ENCODE measurements around the gene PPP3CA. TPM values are rescaled to one million over a fixed set of nuclear protein-coding genes. Genes with fewer than 3 reads are reported as not detected.

The PPP3CA gene
- total RNA-seq, 1 donor from 2014 or later, result 40.2 TPM

GRCh38 chr4:101022151-101023024, 324.9 kb downstream of the PPP3CA start:
- Histone ChIP-seq H3K9me3 (ENCODE audit: control insufficient read depth in 3 of 3, low read length in 3 of 3) (no peaks in the 10 kb centered on the region), H3K27ac (ENCODE audit: low read depth, low read length) (no peak overlapping the region), H3K4me1 (ENCODE audit: control insufficient read depth in 3 of 3, insufficient read depth in 3 of 3, low read length in 3 of 3) (peaks cover 0 to 5% (median 0%) of the 10 kb centered on the region in 3 donors), H3K36me3 (ENCODE audit: control insufficient read depth in 3 of 3, insufficient read depth in 3 of 3, low read length in 3 of 3) (peaks cover 0 to 4% (median 0%) of the 10 kb centered on the region in 3 donors), H3K4me3 (ENCODE audit: low read length in 3 of 3) (no peak overlapping the region), H3K9ac (ENCODE audit: low read depth in 1 of 3, low read length in 3 of 3) (no peak overlapping the region), H3K27me3 (ENCODE audit: control insufficient read depth in 3 of 3, insufficient read depth in 3 of 3, low read length in 3 of 3) (no peaks in the 10 kb centered on the region)

GRCh38 chr4:101020956-101021355, 326.4 kb downstream of the PPP3CA start:
- Histone ChIP-seq H3K27me3 (ENCODE audit: control insufficient read depth in 3 of 3, insufficient read depth in 3 of 3, low read length in 3 of 3) (no peaks in the 10 kb centered on the region), H3K27ac (ENCODE audit: low read depth, low read length) (no peak overlapping the region), H3K36me3 (ENCODE audit: control insufficient read depth in 3 of 3, insufficient read depth in 3 of 3, low read length in 3 of 3) (peaks cover 0 to 4% (median 0%) of the 10 kb centered on the region in 3 donors), H3K9ac (ENCODE audit: low read depth in 1 of 3, low read length in 3 of 3) (no peak overlapping the region), H3K4me1 (ENCODE audit: control insufficient read depth in 3 of 3, insufficient read depth in 3 of 3, low read length in 3 of 3) (peaks cover 0 to 5% (median 0%) of the 10 kb centered on the region in 3 donors), H3K9me3 (ENCODE audit: control insufficient read depth in 3 of 3, low read length in 3 of 3) (no peaks in the 10 kb centered on the region), H3K4me3 (ENCODE audit: low read length in 3 of 3) (no peak overlapping the region)

- Histone ChIP-seq H3K36me3 (ENCODE audit: control insufficient read depth in 3 of 3, insufficient read depth in 3 of 3, low read length in 3 of 3) (peaks cover 0 to 4% (median 0%) of the 10 kb centered on the region in 3 donors), H3K4me3 (ENCODE audit: low read length in 3 of 3) (no peak overlapping the region), H3K9me3 (ENCODE audit: control insufficient read depth in 3 of 3, low read length in 3 of 3) (no peaks in the 10 kb centered on the region), H3K4me1 (ENCODE audit: control insufficient read depth in 3 of 3, insufficient read depth in 3 of 3, low read length in 3 of 3) (peaks cover 0 to 5% (median 0%) of the 10 kb centered on the region in 3 donors), H3K27me3 (ENCODE audit: control insufficient read depth in 3 of 3, insufficient read depth in 3 of 3, low read length in 3 of 3) (no peaks in the 10 kb centered on the region), H3K9ac (ENCODE audit: low read depth in 1 of 3, low read length in 3 of 3) (no peak overlapping the region), H3K27ac (ENCODE audit: low read depth, low read length) (no peak overlapping the region)
Observed at GRCh38 chr4:101019941-101020401, 327.4 kb downstream of the PPP3CA start.

DNA sequence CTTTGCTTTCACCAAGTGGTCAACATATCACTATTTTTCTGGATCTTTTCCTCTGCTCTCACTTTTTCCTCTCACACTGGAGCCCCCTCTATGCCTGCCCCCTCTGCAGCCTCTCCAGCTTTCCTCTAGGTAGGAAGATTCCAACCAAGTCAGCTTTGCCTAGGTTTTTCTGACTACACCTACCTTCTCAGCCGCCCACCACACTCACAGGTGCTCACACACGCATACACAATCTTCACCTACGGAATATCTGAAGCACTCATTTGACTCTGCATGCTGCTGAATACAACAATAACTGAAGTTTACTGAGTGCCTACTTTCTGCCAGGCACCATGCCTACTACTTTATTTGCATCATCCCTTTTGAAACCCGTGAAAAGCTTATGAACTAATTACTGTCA, 328.0 kb downstream of the PPP3CA start:
- peaks cover 0 to 4% (median 0%) of the 10 kb centered on the region in 3 donors for H3K36me3 ChIP-seq (ENCODE audit: control insufficient read depth in 3 of 3, insufficient read depth in 3 of 3, low read length in 3 of 3)
- H3K27ac ChIP-seq (ENCODE audit: low read depth, low read length), result no peak overlapping the region
- peaks cover 0 to 5% (median 0%) of the 10 kb centered on the region in 3 donors for H3K4me1 ChIP-seq (ENCODE audit: control insufficient read depth in 3 of 3, insufficient read depth in 3 of 3, low read length in 3 of 3)
- no peak overlapping the region for H3K9ac ChIP-seq (ENCODE audit: low read depth in 1 of 3, low read length in 3 of 3)
- no peak overlapping the region for H3K4me3 ChIP-seq (ENCODE audit: low read length in 3 of 3)
- no peaks in the 10 kb centered on the region for H3K27me3 ChIP-seq (ENCODE audit: control insufficient read depth in 3 of 3, insufficient read depth in 3 of 3, low read length in 3 of 3)
- no peaks in the 10 kb centered on the region for H3K9me3 ChIP-seq (ENCODE audit: control insufficient read depth in 3 of 3, low read length in 3 of 3)

GRCh38 chr4:101018836-101019235, 328.5 kb downstream of the PPP3CA start:
- H3K9ac ChIP-seq (ENCODE audit: low read depth in 1 of 3, low read length in 3 of 3), result no peak overlapping the region
- H3K36me3 ChIP-seq (ENCODE audit: control insufficient read depth in 3 of 3, insufficient read depth in 3 of 3, low read length in 3 of 3), result peaks cover 0 to 4% (median 0%) of the 10 kb centered on the region in 3 donors
- H3K27me3 ChIP-seq (ENCODE audit: control insufficient read depth in 3 of 3, insufficient read depth in 3 of 3, low read length in 3 of 3), result no peaks in the 10 kb centered on the region
- no peak overlapping the region for H3K4me3 ChIP-seq (ENCODE audit: low read length in 3 of 3)
- no peak overlapping the region for H3K27ac ChIP-seq (ENCODE audit: low read depth, low read length)
- H3K4me1 ChIP-seq (ENCODE audit: control insufficient read depth in 3 of 3, insufficient read depth in 3 of 3, low read length in 3 of 3), result peaks cover 0 to 5% (median 0%) of the 10 kb centered on the region in 3 donors
- no peaks in the 10 kb centered on the region for H3K9me3 ChIP-seq (ENCODE audit: control insufficient read depth in 3 of 3, low read length in 3 of 3)

GRCh38 chr4:101014417-101014816, 332.9 kb downstream of the PPP3CA start:
- H3K36me3 ChIP-seq (ENCODE audit: control insufficient read depth in 3 of 3, insufficient read depth in 3 of 3, low read length in 3 of 3), result no peaks in the 10 kb centered on the region
- H3K27me3 ChIP-seq (ENCODE audit: control insufficient read depth in 3 of 3, insufficient read depth in 3 of 3, low read length in 3 of 3), result no peaks in the 10 kb centered on the region
- H3K4me3 ChIP-seq (ENCODE audit: low read length in 3 of 3), result no peak overlapping the region
- no peak overlapping the region for H3K9ac ChIP-seq (ENCODE audit: low read depth in 1 of 3, low read length in 3 of 3)
- H3K9me3 ChIP-seq (ENCODE audit: control insufficient read depth in 3 of 3, low read length in 3 of 3), result no peaks in the 10 kb centered on the region
- H3K4me1 ChIP-seq (ENCODE audit: control insufficient read depth in 3 of 3, insufficient read depth in 3 of 3, low read length in 3 of 3), result peaks cover 0 to 3% (median 0%) of the 10 kb centered on the region in 3 donors
- H3K27ac ChIP-seq (ENCODE audit: low read depth, low read length), result no peak overlapping the region

GRCh38 chr4:101010987-101011386, 336.3 kb downstream of the PPP3CA start:
- Histone ChIP-seq H3K4me1 (ENCODE audit: control insufficient read depth in 3 of 3, insufficient read depth in 3 of 3, low read length in 3 of 3) (peaks cover 0 to 3% (median 0%) of the 10 kb centered on the region in 3 donors), H3K4me3 (ENCODE audit: low read length in 3 of 3) (no peak overlapping the region), H3K9me3 (ENCODE audit: control insufficient read depth in 3 of 3, low read length in 3 of 3) (peaks cover 0 to 1% (median 0%) of the 10 kb centered on the region in 3 donors), H3K9ac (ENCODE audit: low read depth in 1 of 3, low read length in 3 of 3) (no peak overlapping the region), H3K27ac (ENCODE audit: low read depth, low read length) (no peak overlapping the region), H3K36me3 (ENCODE audit: control insufficient read depth in 3 of 3, insufficient read depth in 3 of 3, low read length in 3 of 3) (no peaks in the 10 kb centered on the region), H3K27me3 (ENCODE audit: control insufficient read depth in 3 of 3, insufficient read depth in 3 of 3, low read length in 3 of 3) (no peaks in the 10 kb centered on the region)

- Histone ChIP-seq H3K36me3 (ENCODE audit: control insufficient read depth in 3 of 3, insufficient read depth in 3 of 3, low read length in 3 of 3) (no peaks in the 10 kb centered on the region), H3K27me3 (ENCODE audit: control insufficient read depth in 3 of 3, insufficient read depth in 3 of 3, low read length in 3 of 3) (no peaks in the 10 kb centered on the region), H3K4me1 (ENCODE audit: control insufficient read depth in 3 of 3, insufficient read depth in 3 of 3, low read length in 3 of 3) (peaks cover 0 to 3% (median 0%) of the 10 kb centered on the region in 3 donors), H3K27ac (ENCODE audit: low read depth, low read length) (no peak overlapping the region), H3K9ac (ENCODE audit: low read depth in 1 of 3, low read length in 3 of 3) (no peak overlapping the region), H3K9me3 (ENCODE audit: control insufficient read depth in 3 of 3, low read length in 3 of 3) (peaks cover 0 to 2% (median 0%) of the 10 kb centered on the region in 3 donors), H3K4me3 (ENCODE audit: low read length in 3 of 3) (no peak overlapping the region)
Observed at GRCh38 chr4:101009471-101009870, 337.9 kb downstream of the PPP3CA start.

- H3K9ac ChIP-seq (ENCODE audit: low read depth in 1 of 3, low read length in 3 of 3), result no peak overlapping the region
- H3K36me3 ChIP-seq (ENCODE audit: control insufficient read depth in 3 of 3, insufficient read depth in 3 of 3, low read length in 3 of 3), result no peaks in the 10 kb centered on the region
- H3K4me1 ChIP-seq (ENCODE audit: control insufficient read depth in 3 of 3, insufficient read depth in 3 of 3, low read length in 3 of 3), result peaks cover 0 to 3% (median 0%) of the 10 kb centered on the region in 3 donors
- no peak overlapping the region for H3K27ac ChIP-seq (ENCODE audit: low read depth, low read length)
- no peak overlapping the region for H3K4me3 ChIP-seq (ENCODE audit: low read length in 3 of 3)
- no peaks in the 10 kb centered on the region for H3K27me3 ChIP-seq (ENCODE audit: control insufficient read depth in 3 of 3, insufficient read depth in 3 of 3, low read length in 3 of 3)
- H3K9me3 ChIP-seq (ENCODE audit: control insufficient read depth in 3 of 3, low read length in 3 of 3), result peaks cover 0 to 2% (median 0%) of the 10 kb centered on the region in 3 donors
Observed at GRCh38 chr4:101008503-101008902, 338.8 kb downstream of the PPP3CA start.

- no peaks in the 10 kb centered on the region for H3K36me3 ChIP-seq (ENCODE audit: control insufficient read depth in 3 of 3, insufficient read depth in 3 of 3, low read length in 3 of 3)
- H3K4me1 ChIP-seq (ENCODE audit: control insufficient read depth in 3 of 3, insufficient read depth in 3 of 3, low read length in 3 of 3), result peaks cover 0 to 3% (median 0%) of the 10 kb centered on the region in 3 donors
- H3K27me3 ChIP-seq (ENCODE audit: control insufficient read depth in 3 of 3, insufficient read depth in 3 of 3, low read length in 3 of 3), result no peaks in the 10 kb centered on the region
- H3K27ac ChIP-seq (ENCODE audit: low read depth, low read length), result no peak overlapping the region
- H3K9ac ChIP-seq (ENCODE audit: low read depth in 1 of 3, low read length in 3 of 3), result no peak overlapping the region
- H3K9me3 ChIP-seq (ENCODE audit: control insufficient read depth in 3 of 3, low read length in 3 of 3), result peaks cover 0 to 2% (median 0%) of the 10 kb centered on the region in 3 donors
- H3K4me3 ChIP-seq (ENCODE audit: low read length in 3 of 3), result no peak overlapping the region
Observed at GRCh38 chr4:101005659-101006058, 341.7 kb downstream of the PPP3CA start.
